ENCODE measurements around the gene RNF148.

Gene RNF148, protein sequence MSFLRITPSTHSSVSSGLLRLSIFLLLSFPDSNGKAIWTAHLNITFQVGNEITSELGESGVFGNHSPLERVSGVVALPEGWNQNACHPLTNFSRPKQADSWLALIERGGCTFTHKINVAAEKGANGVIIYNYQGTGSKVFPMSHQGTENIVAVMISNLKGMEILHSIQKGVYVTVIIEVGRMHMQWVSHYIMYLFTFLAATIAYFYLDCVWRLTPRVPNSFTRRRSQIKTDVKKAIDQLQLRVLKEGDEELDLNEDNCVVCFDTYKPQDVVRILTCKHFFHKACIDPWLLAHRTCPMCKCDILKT

GRCh38 chr7:122702872-122703510 lies at the start of gene RNF148:
Gene RNF148, minus strand, starts transcription at chr7:122702922. Its CDS starts 172 bp downstream, at chr7:122702750.
- no peaks in the 10 kb centered on the region for H3K4me1 ChIP-seq (ENCODE audit: insufficient read depth, low read length)
- no peaks in the 10 kb centered on the region for H3K36me3 ChIP-seq (ENCODE audit: insufficient read depth, low read length)
- H3K27me3 ChIP-seq (ENCODE audit: control insufficient read depth in 1 of 2, insufficient read depth in 2 of 2, low read length in 2 of 2), result no peaks in the 10 kb centered on the region
- no peaks in the 10 kb centered on the region for H3K9me3 ChIP-seq (ENCODE audit: low read length)
- no peak within 1 kb of the TSS for H3K27ac ChIP-seq (ENCODE audit: low read depth, low read length)
- H3K4me3 ChIP-seq (ENCODE audit: low read depth in 1 of 2, low read length in 2 of 2), result no peak within 1 kb of the TSS
- no peak within 1 kb of the TSS for H3K9ac ChIP-seq (ENCODE audit: low read length)

- H3K27ac ChIP-seq (ENCODE audit: low read depth, low read length), result no peak overlapping the region
- H3K9me3 ChIP-seq (ENCODE audit: low read length), result no peaks in the 10 kb centered on the region
- no peak overlapping the region for H3K9ac ChIP-seq (ENCODE audit: low read length)
- H3K36me3 ChIP-seq (ENCODE audit: insufficient read depth, low read length), result no peaks in the 10 kb centered on the region
- H3K4me1 ChIP-seq (ENCODE audit: insufficient read depth, low read length), result no peaks in the 10 kb centered on the region
- no peak overlapping the region for H3K4me3 ChIP-seq (ENCODE audit: low read depth in 1 of 2, low read length in 2 of 2)
- H3K27me3 ChIP-seq (ENCODE audit: control insufficient read depth in 1 of 2, insufficient read depth in 2 of 2, low read length in 2 of 2), result no peaks in the 10 kb centered on the region
These were observed 47.7 kb upstream of the RNF148 start for GRCh38 chr7:122750389-122750788.

GRCh38 chr7:122748195-122748594 lies 45.5 kb upstream of the RNF148 start:
- Histone ChIP-seq H3K36me3 (ENCODE audit: insufficient read depth, low read length) (no peaks in the 10 kb centered on the region), H3K4me1 (ENCODE audit: insufficient read depth, low read length) (no peaks in the 10 kb centered on the region), H3K9me3 (ENCODE audit: low read length) (no peaks in the 10 kb centered on the region), H3K27ac (ENCODE audit: low read depth, low read length) (no peak overlapping the region), H3K4me3 (ENCODE audit: low read depth in 1 of 2, low read length in 2 of 2) (no peak overlapping the region), H3K9ac (ENCODE audit: low read length) (no peak overlapping the region), H3K27me3 (ENCODE audit: control insufficient read depth in 1 of 2, insufficient read depth in 2 of 2, low read length in 2 of 2) (no peaks in the 10 kb centered on the region)

DNA sequence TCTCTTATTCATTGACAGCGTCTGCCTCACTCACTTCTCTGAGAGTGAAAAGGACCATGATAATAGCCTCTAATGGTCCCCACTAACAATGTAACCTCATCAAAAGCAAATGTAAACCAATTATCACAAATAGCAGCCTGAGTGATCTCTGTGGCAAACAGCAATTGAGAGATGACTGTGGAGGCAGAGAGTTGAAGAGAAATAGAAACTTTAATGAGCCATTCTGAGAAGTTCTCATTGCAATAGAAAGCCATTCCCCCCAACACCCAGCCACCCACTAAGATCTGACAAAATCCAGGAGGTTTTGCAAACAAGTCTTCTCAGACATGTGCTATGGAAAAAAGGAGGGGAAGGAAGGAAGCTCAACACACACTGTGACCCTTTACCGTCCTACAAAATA lies 44.2 kb upstream of the RNF148 start:
- Histone ChIP-seq H3K9ac (ENCODE audit: low read length) (no peak overlapping the region), H3K27me3 (ENCODE audit: control insufficient read depth in 1 of 2, insufficient read depth in 2 of 2, low read length in 2 of 2) (no peaks in the 10 kb centered on the region), H3K36me3 (ENCODE audit: insufficient read depth, low read length) (no peaks in the 10 kb centered on the region), H3K9me3 (ENCODE audit: low read length) (no peaks in the 10 kb centered on the region), H3K27ac (ENCODE audit: low read depth, low read length) (no peak overlapping the region), H3K4me3 (ENCODE audit: low read depth in 1 of 2, low read length in 2 of 2) (no peak overlapping the region), H3K4me1 (ENCODE audit: insufficient read depth, low read length) (no peaks in the 10 kb centered on the region)

- H3K27me3 ChIP-seq (ENCODE audit: control insufficient read depth in 1 of 2, insufficient read depth in 2 of 2, low read length in 2 of 2), result no peaks in the 10 kb centered on the region
- no peak overlapping the region for H3K27ac ChIP-seq (ENCODE audit: low read depth, low read length)
- H3K4me3 ChIP-seq (ENCODE audit: low read depth in 1 of 2, low read length in 2 of 2), result no peak overlapping the region
- no peaks in the 10 kb centered on the region for H3K36me3 ChIP-seq (ENCODE audit: insufficient read depth, low read length)
- H3K9ac ChIP-seq (ENCODE audit: low read length), result no peak overlapping the region
- H3K4me1 ChIP-seq (ENCODE audit: insufficient read depth, low read length), result no peaks in the 10 kb centered on the region
- H3K9me3 ChIP-seq (ENCODE audit: low read length), result no peaks in the 10 kb centered on the region
These were observed 40.5 kb upstream of the RNF148 start for GRCh38 chr7:122743211-122743610.

DNA sequence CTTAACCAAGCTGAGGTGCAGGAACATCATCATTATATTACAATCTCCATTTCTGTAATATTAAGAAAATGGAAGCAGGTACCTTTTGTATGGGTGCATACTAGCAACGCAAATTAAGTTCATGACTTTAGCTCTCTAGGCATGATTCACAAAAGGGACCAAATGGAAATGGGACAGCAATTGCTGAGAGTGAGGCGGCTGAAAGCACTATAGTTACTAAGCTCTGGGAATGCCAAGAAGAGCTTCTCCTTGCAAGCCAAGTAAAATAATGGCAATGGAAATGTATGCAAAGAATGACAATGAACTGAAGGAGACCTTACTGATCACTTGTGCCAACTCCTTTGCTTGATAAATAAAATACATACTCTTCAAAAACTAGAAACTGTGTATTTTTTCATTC lies 36.2 kb upstream of the RNF148 start:
- Histone ChIP-seq H3K9me3 (ENCODE audit: low read length) (no peaks in the 10 kb centered on the region), H3K4me3 (ENCODE audit: low read depth in 1 of 2, low read length in 2 of 2) (no peak overlapping the region), H3K9ac (ENCODE audit: low read length) (no peak overlapping the region), H3K36me3 (ENCODE audit: insufficient read depth, low read length) (no peaks in the 10 kb centered on the region), H3K27me3 (ENCODE audit: control insufficient read depth in 1 of 2, insufficient read depth in 2 of 2, low read length in 2 of 2) (no peaks in the 10 kb centered on the region), H3K27ac (ENCODE audit: low read depth, low read length) (no peak overlapping the region), H3K4me1 (ENCODE audit: insufficient read depth, low read length) (no peaks in the 10 kb centered on the region)

DNA sequence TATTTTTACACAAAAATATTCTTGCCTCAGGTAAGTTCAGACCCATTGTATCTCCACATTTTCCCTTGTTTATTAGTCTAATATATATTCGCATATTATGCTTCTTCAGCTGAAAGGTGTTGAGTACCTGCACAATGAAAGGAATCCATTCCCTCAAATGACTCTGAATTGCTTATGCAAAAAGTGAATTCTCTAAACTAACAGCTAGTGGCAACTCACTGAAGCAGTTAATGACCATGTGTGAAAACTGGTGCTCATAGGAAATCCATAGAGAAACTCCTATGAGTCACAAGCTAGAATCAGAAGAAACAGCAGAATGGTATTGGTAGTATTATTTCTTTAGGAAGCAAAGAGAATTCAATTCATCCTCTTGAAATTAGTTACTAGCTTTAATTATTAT lies 33.5 kb upstream of the RNF148 start:
- H3K27me3 ChIP-seq (ENCODE audit: control insufficient read depth in 1 of 2, insufficient read depth in 2 of 2, low read length in 2 of 2), result no peaks in the 10 kb centered on the region

DNA sequence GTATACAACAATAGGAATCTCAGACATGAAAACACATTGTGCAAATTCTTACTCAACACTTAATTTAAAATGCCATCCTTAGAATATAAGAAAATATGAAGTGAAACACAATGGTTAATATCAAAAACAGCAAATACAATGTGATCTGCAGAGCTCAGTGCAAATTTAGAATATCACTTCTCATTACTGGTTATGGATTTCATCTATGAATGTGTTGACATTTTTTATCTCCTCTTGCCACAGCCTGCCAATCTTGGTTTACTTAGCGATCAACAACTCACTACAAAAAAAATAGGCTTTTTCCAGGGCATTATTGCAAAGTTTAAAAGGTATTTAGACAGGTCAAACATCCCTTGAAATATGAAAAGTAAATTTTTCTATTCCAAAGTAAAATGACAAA lies 25.0 kb upstream of the RNF148 start:
- no peaks in the 10 kb centered on the region for H3K36me3 ChIP-seq (ENCODE audit: insufficient read depth, low read length)
- H3K9me3 ChIP-seq (ENCODE audit: low read length), result no peaks in the 10 kb centered on the region
- no peak overlapping the region for H3K9ac ChIP-seq (ENCODE audit: low read length)

More for the DNA sequence above, 33.5 kb upstream of the RNF148 start:
- Histone ChIP-seq H3K4me1 (ENCODE audit: insufficient read depth, low read length) (no peaks in the 10 kb centered on the region), H3K4me3 (ENCODE audit: low read depth in 1 of 2, low read length in 2 of 2) (no peak overlapping the region), H3K9me3 (ENCODE audit: low read length) (no peaks in the 10 kb centered on the region), H3K9ac (ENCODE audit: low read length) (no peak overlapping the region), H3K36me3 (ENCODE audit: insufficient read depth, low read length) (no peaks in the 10 kb centered on the region), H3K27ac (ENCODE audit: low read depth, low read length) (no peak overlapping the region)

GRCh38 chr7:122727354-122727753 lies 24.6 kb upstream of the RNF148 start:
- Histone ChIP-seq H3K27ac (ENCODE audit: low read depth, low read length) (no peak overlapping the region), H3K4me1 (ENCODE audit: insufficient read depth, low read length) (no peaks in the 10 kb centered on the region), H3K9me3 (ENCODE audit: low read length) (no peaks in the 10 kb centered on the region), H3K27me3 (ENCODE audit: control insufficient read depth in 1 of 2, insufficient read depth in 2 of 2, low read length in 2 of 2) (no peaks in the 10 kb centered on the region), H3K9ac (ENCODE audit: low read length) (no peak overlapping the region), H3K4me3 (ENCODE audit: low read depth in 1 of 2, low read length in 2 of 2) (no peak overlapping the region), H3K36me3 (ENCODE audit: insufficient read depth, low read length) (no peaks in the 10 kb centered on the region)

More for the DNA sequence above, 25.0 kb upstream of the RNF148 start:
- no peaks in the 10 kb centered on the region for H3K4me1 ChIP-seq (ENCODE audit: insufficient read depth, low read length)
- H3K27me3 ChIP-seq (ENCODE audit: control insufficient read depth in 1 of 2, insufficient read depth in 2 of 2, low read length in 2 of 2), result no peaks in the 10 kb centered on the region
- no peak overlapping the region for H3K27ac ChIP-seq (ENCODE audit: low read depth, low read length)
- no peak overlapping the region for H3K4me3 ChIP-seq (ENCODE audit: low read depth in 1 of 2, low read length in 2 of 2)

DNA sequence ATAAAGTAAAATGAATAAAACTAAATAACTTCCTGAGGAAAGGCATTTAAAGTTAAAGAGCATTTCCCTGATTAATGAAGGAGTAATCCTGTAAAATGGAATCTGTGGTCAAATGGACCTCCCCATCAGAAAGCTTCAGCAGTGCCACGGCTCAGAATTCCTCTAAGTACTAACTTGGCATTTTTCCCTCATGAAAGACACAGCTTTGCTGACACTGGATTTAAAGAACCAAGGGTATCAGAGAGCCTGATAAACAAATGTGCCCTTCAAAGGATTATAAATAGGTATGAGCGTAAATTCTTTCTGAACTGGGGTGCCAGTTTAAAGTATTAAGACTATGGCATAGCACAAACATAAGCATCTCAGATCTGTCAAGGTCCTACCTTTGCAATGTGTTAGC lies 24.2 kb upstream of the RNF148 start:
- Histone ChIP-seq H3K36me3 (ENCODE audit: insufficient read depth, low read length) (no peaks in the 10 kb centered on the region), H3K4me3 (ENCODE audit: low read depth in 1 of 2, low read length in 2 of 2) (no peak overlapping the region), H3K9me3 (ENCODE audit: low read length) (no peaks in the 10 kb centered on the region), H3K4me1 (ENCODE audit: insufficient read depth, low read length) (no peaks in the 10 kb centered on the region), H3K27ac (ENCODE audit: low read depth, low read length) (no peak overlapping the region), H3K9ac (ENCODE audit: low read length) (no peak overlapping the region), H3K27me3 (ENCODE audit: control insufficient read depth in 1 of 2, insufficient read depth in 2 of 2, low read length in 2 of 2) (no peaks in the 10 kb centered on the region)

DNA sequence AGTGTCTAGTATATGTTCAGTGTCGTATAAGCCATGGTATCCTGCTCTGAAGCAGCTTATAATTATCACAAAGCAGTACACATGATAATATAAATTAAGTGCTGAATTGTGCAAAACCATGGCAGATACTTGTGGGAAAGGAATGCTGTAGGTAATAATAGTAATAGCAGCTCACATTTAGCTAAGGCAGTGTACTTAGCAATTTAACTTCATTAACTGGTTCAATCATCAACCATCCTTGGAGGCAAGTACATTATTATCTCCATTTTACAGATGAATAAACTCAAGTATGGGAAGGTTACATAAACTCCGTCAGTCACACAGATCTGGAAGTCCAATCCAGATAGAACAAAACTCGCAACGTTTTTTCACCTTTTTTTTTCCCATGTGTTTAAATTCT lies 21.6 kb upstream of the RNF148 start:
- no peaks in the 10 kb centered on the region for H3K4me1 ChIP-seq (ENCODE audit: insufficient read depth, low read length)
- H3K36me3 ChIP-seq (ENCODE audit: insufficient read depth, low read length), result no peaks in the 10 kb centered on the region
- H3K9ac ChIP-seq (ENCODE audit: low read length), result no peak overlapping the region
- H3K27ac ChIP-seq (ENCODE audit: low read depth, low read length), result no peak overlapping the region
- no peak overlapping the region for H3K4me3 ChIP-seq (ENCODE audit: low read depth in 1 of 2, low read length in 2 of 2)
- no peaks in the 10 kb centered on the region for H3K9me3 ChIP-seq (ENCODE audit: low read length)
- H3K27me3 ChIP-seq (ENCODE audit: control insufficient read depth in 1 of 2, insufficient read depth in 2 of 2, low read length in 2 of 2), result no peaks in the 10 kb centered on the region
